ENCODE data around the gene OR2W3.

Gene OR2W3

DNA sequence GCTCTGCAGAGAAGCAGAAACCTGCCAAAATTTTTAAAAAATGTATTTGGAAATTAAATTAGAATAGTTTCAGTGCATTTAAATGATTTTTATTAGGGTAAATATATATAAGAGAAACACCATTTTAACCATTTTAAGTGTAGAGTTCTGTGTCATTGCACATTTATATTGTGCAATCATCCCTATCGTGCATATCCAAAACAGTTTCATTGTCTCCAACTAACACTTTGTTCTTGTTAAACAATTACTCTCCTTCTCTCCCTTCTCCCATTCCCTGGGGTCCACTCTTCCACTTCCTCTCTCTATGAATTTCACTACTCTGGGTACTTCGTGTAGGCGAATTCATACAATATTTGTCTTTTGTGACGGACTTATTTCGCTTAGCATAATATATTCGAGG, 47.2 kb downstream of the OR2W3 start:
- no peaks in the 10 kb centered on the region for H3K9me3 Mint-ChIP-seq
- no peak overlapping the region for H3K27ac Mint-ChIP-seq
- H3K4me1 Mint-ChIP-seq (ENCODE audit: low read depth), result no peaks in the 10 kb centered on the region
- H3K27me3 Mint-ChIP-seq (ENCODE audit: low read depth), result no peaks in the 10 kb centered on the region
- no peaks in the 10 kb centered on the region for H3K36me3 Mint-ChIP-seq (ENCODE audit: low read depth)
- H3K4me3 Mint-ChIP-seq, result no peak overlapping the region
